Measurements from ENCODE around the gene DUSP7. TPM values are rescaled to one million over a fixed set of nuclear protein-coding genes. Genes with fewer than 3 reads are reported as not detected.

The DUSP7 gene
- total RNA-seq, 4 donors from 2014 or later: 14.0 to 39.7 (median 26.3) TPM

DNA sequence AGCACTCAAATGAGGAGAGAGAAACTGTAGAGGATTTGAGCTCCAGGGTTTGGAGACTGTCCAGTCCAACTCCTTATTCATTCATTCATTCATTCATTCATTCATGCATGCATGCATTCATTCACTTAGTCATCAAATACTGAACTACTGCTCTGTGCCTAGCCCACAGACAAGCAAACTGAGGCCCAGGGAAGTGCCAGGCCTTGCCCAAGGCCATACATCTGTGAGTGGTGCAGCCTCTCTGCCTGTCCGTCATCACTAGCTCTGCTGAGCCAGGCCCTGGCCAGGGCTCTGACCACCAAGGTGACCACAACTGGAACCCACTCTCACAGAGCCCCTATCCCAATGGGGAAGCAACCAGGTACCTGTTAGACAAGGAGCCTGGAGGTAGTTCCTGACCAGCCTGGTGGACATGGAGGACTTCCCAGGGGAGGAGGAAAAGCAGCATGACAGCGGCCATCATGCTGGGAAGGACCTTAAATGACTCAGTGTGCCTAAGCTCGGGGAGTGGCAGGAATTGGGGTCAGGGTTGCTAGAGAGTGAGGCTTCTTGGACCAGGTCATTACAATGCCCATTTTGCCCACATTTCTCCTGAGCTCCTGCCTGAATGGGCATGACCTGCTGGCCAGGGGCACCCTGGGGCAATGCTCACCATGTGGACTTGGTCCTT, 33.1 kb downstream of the DUSP7 start:
- Histone ChIP-seq H3K9me3 (no peaks in the 10 kb centered on the region), H3K27ac (peak overlapping the region; percentile 95 to 98 (median 96)), H3K4me1 (peaks cover 92 to 94% of the 10 kb centered on the region in 2 donors), H3K36me3 (no peaks in the 10 kb centered on the region), H3K4me3 (peak overlapping the region; percentile 42 to 59 (median 46)), H3K27me3 (no peaks in the 10 kb centered on the region)
- in situ Hi-C loops (cut with MboI; ENCODE audit: low sequenced_read_pairs in 4 of 4) (no loop called here), intact Hi-C loops (cut with DNase I; ENCODE audit: low total_unique reads) (loop anchor here (2.0 kb wide), 1 partner anchor 820 kb away; no protein-coding TSS in a partner anchor)
- ATAC-seq (peak in 1 of 2 donors; percentile 2), DNase-seq (peak in 1 of 2 donors; percentile 53)
- TF ChIP-seq, protein P1, sequence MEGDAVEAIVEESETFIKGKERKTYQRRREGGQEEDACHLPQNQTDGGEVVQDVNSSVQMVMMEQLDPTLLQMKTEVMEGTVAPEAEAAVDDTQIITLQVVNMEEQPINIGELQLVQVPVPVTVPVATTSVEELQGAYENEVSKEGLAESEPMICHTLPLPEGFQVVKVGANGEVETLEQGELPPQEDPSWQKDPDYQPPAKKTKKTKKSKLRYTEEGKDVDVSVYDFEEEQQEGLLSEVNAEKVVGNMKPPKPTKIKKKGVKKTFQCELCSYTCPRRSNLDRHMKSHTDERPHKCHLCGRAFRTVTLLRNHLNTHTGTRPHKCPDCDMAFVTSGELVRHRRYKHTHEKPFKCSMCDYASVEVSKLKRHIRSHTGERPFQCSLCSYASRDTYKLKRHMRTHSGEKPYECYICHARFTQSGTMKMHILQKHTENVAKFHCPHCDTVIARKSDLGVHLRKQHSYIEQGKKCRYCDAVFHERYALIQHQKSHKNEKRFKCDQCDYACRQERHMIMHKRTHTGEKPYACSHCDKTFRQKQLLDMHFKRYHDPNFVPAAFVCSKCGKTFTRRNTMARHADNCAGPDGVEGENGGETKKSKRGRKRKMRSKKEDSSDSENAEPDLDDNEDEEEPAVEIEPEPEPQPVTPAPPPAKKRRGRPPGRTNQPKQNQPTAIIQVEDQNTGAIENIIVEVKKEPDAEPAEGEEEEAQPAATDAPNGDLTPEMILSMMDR (IDR thresholded peaks at IDR 0.05 in 4 of 5, conservative IDR thresholded peaks at IDR 0.05 in 1 of 5): no peak
- no peak for TF ChIP-seq POLR2A (IDR thresholded peaks at IDR 0.05)

DNA sequence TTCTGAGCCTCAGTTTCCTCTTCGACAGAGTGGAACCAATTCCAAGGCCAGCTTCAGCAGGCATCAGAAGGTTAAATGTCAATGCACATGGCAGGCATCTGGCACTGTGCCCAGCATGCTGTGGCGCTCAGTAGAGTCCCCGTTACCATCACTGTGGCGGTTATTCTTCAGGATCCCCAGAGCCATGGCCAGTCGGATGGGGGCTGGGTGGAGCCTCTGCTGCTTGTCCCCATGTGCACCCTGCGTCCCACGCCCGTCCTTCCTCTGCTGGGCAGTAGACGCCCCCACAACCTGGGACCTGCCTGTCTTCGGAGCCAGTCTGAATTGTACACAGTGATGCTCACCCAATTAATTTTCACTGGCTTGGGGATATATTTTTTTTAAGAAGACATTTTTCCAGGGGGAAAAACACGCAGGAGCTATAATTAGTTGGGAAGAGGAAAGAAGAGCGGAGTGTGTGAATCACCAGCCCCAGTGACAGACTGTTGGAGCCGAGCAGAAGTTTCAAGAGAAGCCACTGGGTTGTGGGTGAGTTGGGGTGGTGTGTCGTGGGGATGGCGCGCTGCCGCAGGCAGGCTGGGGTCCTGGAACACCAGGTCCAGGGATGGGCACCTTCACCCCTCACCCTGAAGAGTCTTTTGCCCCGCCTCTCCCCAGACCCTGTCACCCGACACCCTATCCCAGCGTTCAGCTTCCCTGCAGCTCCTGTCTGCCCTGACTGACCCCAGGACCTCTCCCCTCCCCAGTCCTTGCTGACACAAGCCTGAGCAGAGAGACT, 33.9 kb downstream of the DUSP7 start:
- Histone ChIP-seq H3K27me3 (no peaks in the 10 kb centered on the region), H3K4me1 (peaks cover 92 to 93% of the 10 kb centered on the region in 2 donors), H3K9me3 (no peaks in the 10 kb centered on the region), H3K27ac (peak overlapping the region; percentile 95 to 98 (median 96)), H3K4me3 (peak overlapping the region; percentile 42 to 59 (median 46)), H3K36me3 (no peaks in the 10 kb centered on the region)
- peak; percentile 34 to 46 for ATAC-seq
- peak; percentile 64 to 71 for TF ChIP-seq POLR2A (IDR thresholded peaks at IDR 0.05)
- TF ChIP-seq, protein P1 (IDR thresholded peaks at IDR 0.05 in 4 of 5, conservative IDR thresholded peaks at IDR 0.05 in 1 of 5): peak in 1 of 5 experiments; percentile 21
- in situ Hi-C loops (cut with MboI; ENCODE audit: low sequenced_read_pairs in 4 of 4) (no loop called here), intact Hi-C loops (cut with DNase I; ENCODE audit: low total_unique reads) (loop anchor here (2.0 kb wide), 1 partner anchor 820 kb away; no protein-coding TSS in a partner anchor)
- peak; percentile 49 to 85 for DNase-seq

DNA sequence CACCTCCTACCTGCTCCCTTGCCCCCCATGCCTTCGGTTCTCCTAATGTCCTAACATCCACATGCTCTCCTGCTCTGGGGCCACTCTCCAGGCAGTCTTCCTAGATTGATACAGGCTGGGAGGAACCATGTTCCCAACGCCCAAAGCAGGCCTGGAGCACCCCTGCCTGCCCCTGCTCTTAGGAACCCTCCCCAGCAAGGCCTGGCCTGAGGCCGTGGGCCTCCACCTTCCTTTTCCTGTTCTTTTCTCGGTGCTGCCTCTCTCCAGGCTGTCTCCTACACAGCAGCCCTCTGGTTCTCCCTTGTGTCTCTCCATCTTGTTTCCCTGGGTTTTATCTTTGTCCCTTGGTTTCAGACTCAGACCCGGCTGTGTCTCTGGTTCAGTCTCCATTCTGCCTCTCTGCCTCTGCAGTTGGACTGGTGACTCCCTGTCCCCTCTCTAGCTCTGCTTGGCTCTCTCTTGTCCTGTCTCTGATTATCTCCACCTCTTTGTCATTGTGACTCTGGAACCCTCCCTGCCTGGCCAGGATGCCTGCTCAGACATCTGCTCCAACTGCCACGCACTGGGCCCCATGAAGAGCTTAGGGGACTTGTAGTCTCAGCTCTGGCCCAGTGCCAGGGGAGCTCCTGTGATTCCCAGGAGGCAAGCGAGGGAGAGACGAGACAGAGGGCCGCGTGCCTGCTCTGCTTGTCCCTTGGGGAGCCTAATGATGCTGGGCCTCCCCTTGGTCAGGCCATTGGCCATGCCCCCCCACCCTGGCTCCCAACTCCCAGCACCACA, 34.7 kb downstream of the DUSP7 start:
- no peaks in the 10 kb centered on the region for H3K36me3 ChIP-seq
- no peaks in the 10 kb centered on the region for H3K9me3 ChIP-seq
- ATAC-seq: no peak
- TF ChIP-seq, protein P1 (IDR thresholded peaks at IDR 0.05 in 4 of 5, conservative IDR thresholded peaks at IDR 0.05 in 1 of 5): no peak
- TF ChIP-seq POLR2A (IDR thresholded peaks at IDR 0.05): peak in 1 of 2 donors; percentile 38
- intact Hi-C loops (cut with DNase I; ENCODE audit: low total_unique reads) (loop anchor here (2.0 kb wide), 1 partner anchor 821 kb away; no protein-coding TSS in a partner anchor), in situ Hi-C loops (cut with MboI; ENCODE audit: low sequenced_read_pairs in 4 of 4) (no loop called here)
- H3K27ac ChIP-seq: peak overlapping the region; percentile 95 to 98 (median 96)
- H3K4me3 ChIP-seq: peak overlapping the region in 2 of 4 donors; percentile 42 to 59
- no peaks in the 10 kb centered on the region for H3K27me3 ChIP-seq
- peak in 1 of 2 donors; percentile 82 for DNase-seq
- H3K4me1 ChIP-seq: peaks cover 94 to 97% of the 10 kb centered on the region in 2 donors

DNA sequence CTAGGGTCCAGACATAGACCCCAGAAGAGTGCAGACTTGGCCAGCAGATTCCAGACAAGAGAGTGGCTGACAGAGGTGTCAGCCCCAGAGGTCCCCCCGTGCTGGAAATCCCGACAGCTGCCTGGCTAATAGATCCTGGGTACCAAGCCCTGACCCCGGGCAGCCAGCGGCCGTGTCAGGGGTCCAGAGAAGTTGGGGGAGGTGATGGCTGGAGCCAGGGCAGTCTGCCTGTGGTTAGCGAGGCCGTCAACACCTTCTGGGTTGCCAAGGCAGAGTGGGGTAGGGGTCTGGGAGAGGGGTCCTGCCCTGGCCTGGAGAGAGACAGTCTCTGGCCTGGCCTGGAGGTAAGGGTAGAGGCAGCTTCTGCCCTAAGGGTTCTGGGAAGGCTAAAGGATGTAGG, 35.6 kb downstream of the DUSP7 start:
- H3K4me1 ChIP-seq: peaks cover 94 to 96% of the 10 kb centered on the region in 2 donors
- no peaks in the 10 kb centered on the region for H3K36me3 ChIP-seq
- no peaks in the 10 kb centered on the region for H3K9me3 ChIP-seq
- intact Hi-C loops (cut with DNase I; ENCODE audit: low total_unique reads): no loop called here
- no peak for TF ChIP-seq POLR2A (IDR thresholded peaks at IDR 0.05)
- TF ChIP-seq, protein P1 (IDR thresholded peaks at IDR 0.05 in 4 of 5, conservative IDR thresholded peaks at IDR 0.05 in 1 of 5): no peak
- no peak overlapping the region for H3K4me3 ChIP-seq
- H3K27me3 ChIP-seq: no peaks in the 10 kb centered on the region
- peak overlapping the region; percentile 95 to 98 (median 96) for H3K27ac ChIP-seq
- ATAC-seq (no peak), DNase-seq (no peak)
- in situ Hi-C loops (cut with MboI; ENCODE audit: low sequenced_read_pairs in 4 of 4): no loop called here
